Esophagus squamous epithelium (tissue), 4 donors: Measurements from ENCODE around the gene BMP8A.
"Not testable (repeated sequence)": the region's sequence is repeated elsewhere in the genome, so short reads cannot be mapped to it uniquely, and the experiment has no call there.

Experiments
- POLR2A ChIP-seq, 4 donors: fragments of 450-650 bp; IDR thresholded peaks; one replicate each; pipeline ENCODE4 v1.6.1; 2017; ENCODE audit warnings: antibody characterized with exemption in 4 of 4, mild to moderate bottlenecking in 4 of 4, moderate library complexity in 3 of 4
- TF ChIP-seq, protein P1 (sequence below), 6 experiments: fragments of 450-650 bp in 4 of 6; fragments of 200-600 bp in 2 of 6; sonication (generic) in 2 of 6; IDR thresholded peaks; one replicate each; pipeline ENCODE4 v1.5.1; 2016 to 2019; ENCODE audit warnings: antibody characterized with exemption in 6 of 6, mild to moderate bottlenecking in 4 of 6, moderate library complexity in 4 of 6

DNA sequence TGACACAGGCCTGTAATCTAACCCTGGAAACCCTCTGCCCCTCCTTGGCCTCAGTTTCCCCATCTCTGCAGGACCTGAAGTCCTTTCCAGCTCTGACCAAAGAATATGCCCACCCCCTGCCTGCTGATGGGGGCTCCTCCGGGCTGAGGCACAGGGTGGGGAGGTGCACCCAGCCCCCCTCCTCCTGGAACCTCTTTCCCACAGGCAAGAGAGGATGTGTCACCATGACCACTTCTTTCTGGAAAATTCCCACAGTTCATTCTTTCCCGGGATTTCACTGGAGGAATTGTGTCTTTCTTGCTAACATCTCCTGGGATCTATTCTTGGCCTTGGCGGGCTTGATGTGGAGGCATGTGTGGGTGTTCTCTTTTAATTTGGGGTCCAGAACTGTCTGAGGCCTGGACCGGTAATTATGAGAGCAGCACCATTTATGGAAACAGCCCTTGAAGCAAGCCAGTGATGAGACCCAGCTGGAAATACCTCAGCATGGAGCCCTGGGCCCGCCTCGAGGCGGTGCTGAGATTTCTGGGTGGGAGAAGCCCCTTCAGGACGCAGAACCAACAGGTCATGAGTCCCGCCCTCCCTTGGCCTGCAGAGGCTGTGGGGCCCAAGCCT is 6.8 kb downstream of the BMP8A start:
- not testable (repeated sequence) for TF ChIP-seq POLR2A (IDR thresholded peaks at IDR 0.05)
- TF ChIP-seq, protein P1, sequence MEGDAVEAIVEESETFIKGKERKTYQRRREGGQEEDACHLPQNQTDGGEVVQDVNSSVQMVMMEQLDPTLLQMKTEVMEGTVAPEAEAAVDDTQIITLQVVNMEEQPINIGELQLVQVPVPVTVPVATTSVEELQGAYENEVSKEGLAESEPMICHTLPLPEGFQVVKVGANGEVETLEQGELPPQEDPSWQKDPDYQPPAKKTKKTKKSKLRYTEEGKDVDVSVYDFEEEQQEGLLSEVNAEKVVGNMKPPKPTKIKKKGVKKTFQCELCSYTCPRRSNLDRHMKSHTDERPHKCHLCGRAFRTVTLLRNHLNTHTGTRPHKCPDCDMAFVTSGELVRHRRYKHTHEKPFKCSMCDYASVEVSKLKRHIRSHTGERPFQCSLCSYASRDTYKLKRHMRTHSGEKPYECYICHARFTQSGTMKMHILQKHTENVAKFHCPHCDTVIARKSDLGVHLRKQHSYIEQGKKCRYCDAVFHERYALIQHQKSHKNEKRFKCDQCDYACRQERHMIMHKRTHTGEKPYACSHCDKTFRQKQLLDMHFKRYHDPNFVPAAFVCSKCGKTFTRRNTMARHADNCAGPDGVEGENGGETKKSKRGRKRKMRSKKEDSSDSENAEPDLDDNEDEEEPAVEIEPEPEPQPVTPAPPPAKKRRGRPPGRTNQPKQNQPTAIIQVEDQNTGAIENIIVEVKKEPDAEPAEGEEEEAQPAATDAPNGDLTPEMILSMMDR (IDR thresholded peaks at IDR 0.05), result not testable (repeated sequence)
